Natural killer cell (primary cell): ENCODE data around the gene PKHD1. TPM values are rescaled to one million over a fixed set of nuclear protein-coding genes. Genes with fewer than 3 reads are reported as not detected.

Source experiments
- ATAC-seq, 3 donors: fragments of 150-1000 bp in 2 of 3; fragments of 200-7000 bp in 1 of 3; cut with Tn5 transposase; 1 replicate in 1 of 3; 2 replicates in 2 of 3; pipeline ENCODE4 v1.10.0; 2021; ENCODE audit warnings: mild to moderate bottlenecking in 2 of 3, moderate library complexity in 2 of 3
- DNase-seq, 2 donors: peaks; one replicate each; pipeline versions ENCODE4 v3.0.0 to v3.0.0-alpha.2; 2013 to 2021; ENCODE audit warnings: mixed read lengths in 1 of 2
- H3K27ac ChIP-seq: one replicate; pipeline ENCODE4 v1.5.1; 2013; ENCODE audit warnings: mild to moderate bottlenecking, low read length
- H3K27me3 ChIP-seq: one replicate; pipeline ENCODE4 v1.6.1; 2013; ENCODE audit warnings: low read length; ENCODE audit not compliant: control insufficient read depth, insufficient read depth
- H3K36me3 ChIP-seq: one replicate; pipeline ENCODE4 v1.6.1; 2013; ENCODE audit warnings: low read length; ENCODE audit not compliant: control insufficient read depth, insufficient read depth
- H3K4me1 ChIP-seq: one replicate; pipeline ENCODE4 v1.6.1; 2013; ENCODE audit warnings: low read length; ENCODE audit not compliant: control insufficient read depth, insufficient read depth
- H3K4me3 ChIP-seq: one replicate; pipeline ENCODE4 v1.5.1; 2013; ENCODE audit warnings: low read length
- H3K9me3 ChIP-seq: one replicate; pipeline ENCODE4 v1.6.1; 2013; ENCODE audit warnings: low read length; ENCODE audit not compliant: control insufficient read depth, insufficient read depth
- H3K27ac Mint-ChIP-seq, 2 donors: one replicate each; pipeline ENCODE4 v1.8.0; 2022; ENCODE audit warnings: mild to moderate bottlenecking in 2 of 2, mixed read lengths in 2 of 2, moderate library complexity in 1 of 2
- H3K27me3 Mint-ChIP-seq, 2 donors: one replicate each; pipeline ENCODE4 v1.8.0; 2022; ENCODE audit warnings: low read depth in 2 of 2, mixed read lengths in 2 of 2
- H3K36me3 Mint-ChIP-seq: one replicate; pipeline ENCODE4 v1.8.0; 2022; ENCODE audit warnings: mixed read lengths
- H3K4me1 Mint-ChIP-seq, 2 donors: one replicate each; pipeline ENCODE4 v1.8.0; 2022; ENCODE audit warnings: mixed read lengths in 2 of 2
- H3K4me3 Mint-ChIP-seq: one replicate; pipeline ENCODE4 v1.8.0; 2022; ENCODE audit warnings: mild to moderate bottlenecking, moderate library complexity, mixed read lengths
- H3K9me3 Mint-ChIP-seq, 2 donors: one replicate each; pipeline ENCODE4 v1.8.0; 2022; ENCODE audit warnings: mixed read lengths in 2 of 2
- WGBS: methylation state at CpG from one replicate; pipeline ENCODE4 v1.1.7; 2013; ENCODE audit warnings: missing lambda C conversion rate; ENCODE audit not compliant: insufficient coverage; 5-methylcytosine and 5-hydroxymethylcytosine counted together
- intact Hi-C: fragments of 100-400 bp; cut with micrococcal nuclease; formaldehyde crosslinking; loops from one replicate; pipeline ENCODE4 v1.14.2; 2022
- total RNA-seq, 4 donors: library from RNA; stranded (reverse); fragments of 120-200 nt in 1 of 4; gene quantifications; one replicate each; pipeline versions ENCODE4 v1.2.3 to v1.2.4, GENCODE V29; 2013 to 2022
- TF ChIP-seq, protein P1 (sequence below): fragments of 200-600 bp; IDR thresholded peaks from one replicate; pipeline ENCODE4 v1.8.0; 2022; ENCODE audit warnings: antibody characterized with exemption

PKHD1 gene
- total RNA-seq, 3 donors from 2014 or later (not counting 1 experiment from before 2014, with no cell fraction given): not detected

DNA sequence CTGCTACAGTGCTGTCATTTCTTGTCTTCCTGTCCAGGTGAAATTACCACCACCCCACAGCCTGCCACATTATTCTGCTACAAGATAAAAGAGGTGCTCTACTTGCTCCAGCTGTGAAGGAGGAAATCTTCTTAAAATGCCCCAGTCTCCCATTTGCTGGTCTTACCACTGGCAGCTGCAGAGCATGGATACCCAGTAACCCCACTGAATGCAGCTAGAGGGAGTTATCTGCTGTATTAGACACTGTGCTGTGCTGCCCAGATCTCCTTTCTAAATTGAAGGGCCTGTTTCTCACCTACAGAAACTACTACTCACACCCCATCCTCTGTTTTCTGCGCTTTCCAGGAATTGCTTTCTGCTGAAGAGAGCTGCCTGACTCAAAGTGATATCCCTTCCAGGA lies 517.8 kb downstream of the PKHD1 start:
- no peaks in the 10 kb centered on the region for H3K27me3 Mint-ChIP-seq
- intact Hi-C loops: no loop called here
- TF ChIP-seq, protein P1, sequence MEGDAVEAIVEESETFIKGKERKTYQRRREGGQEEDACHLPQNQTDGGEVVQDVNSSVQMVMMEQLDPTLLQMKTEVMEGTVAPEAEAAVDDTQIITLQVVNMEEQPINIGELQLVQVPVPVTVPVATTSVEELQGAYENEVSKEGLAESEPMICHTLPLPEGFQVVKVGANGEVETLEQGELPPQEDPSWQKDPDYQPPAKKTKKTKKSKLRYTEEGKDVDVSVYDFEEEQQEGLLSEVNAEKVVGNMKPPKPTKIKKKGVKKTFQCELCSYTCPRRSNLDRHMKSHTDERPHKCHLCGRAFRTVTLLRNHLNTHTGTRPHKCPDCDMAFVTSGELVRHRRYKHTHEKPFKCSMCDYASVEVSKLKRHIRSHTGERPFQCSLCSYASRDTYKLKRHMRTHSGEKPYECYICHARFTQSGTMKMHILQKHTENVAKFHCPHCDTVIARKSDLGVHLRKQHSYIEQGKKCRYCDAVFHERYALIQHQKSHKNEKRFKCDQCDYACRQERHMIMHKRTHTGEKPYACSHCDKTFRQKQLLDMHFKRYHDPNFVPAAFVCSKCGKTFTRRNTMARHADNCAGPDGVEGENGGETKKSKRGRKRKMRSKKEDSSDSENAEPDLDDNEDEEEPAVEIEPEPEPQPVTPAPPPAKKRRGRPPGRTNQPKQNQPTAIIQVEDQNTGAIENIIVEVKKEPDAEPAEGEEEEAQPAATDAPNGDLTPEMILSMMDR: no peak
- H3K27me3 ChIP-seq: no peaks in the 10 kb centered on the region
- no peaks in the 10 kb centered on the region for H3K36me3 Mint-ChIP-seq
- H3K27ac Mint-ChIP-seq: no peak overlapping the region
- no peaks in the 10 kb centered on the region for H3K4me1 Mint-ChIP-seq
- no peak overlapping the region for H3K4me3 ChIP-seq
- H3K9me3 ChIP-seq: peaks cover 2% of the 10 kb centered on the region
- no peaks in the 10 kb centered on the region for H3K4me1 ChIP-seq
- no peak overlapping the region for H3K4me3 Mint-ChIP-seq
- H3K36me3 ChIP-seq: no peaks in the 10 kb centered on the region
- no peaks in the 10 kb centered on the region for H3K9me3 Mint-ChIP-seq
- 72% methylated on average over 1 of the region's 1 CpG for WGBS
- DNase-seq (no peak), ATAC-seq (no peak)
- no peak overlapping the region for H3K27ac ChIP-seq

DNA sequence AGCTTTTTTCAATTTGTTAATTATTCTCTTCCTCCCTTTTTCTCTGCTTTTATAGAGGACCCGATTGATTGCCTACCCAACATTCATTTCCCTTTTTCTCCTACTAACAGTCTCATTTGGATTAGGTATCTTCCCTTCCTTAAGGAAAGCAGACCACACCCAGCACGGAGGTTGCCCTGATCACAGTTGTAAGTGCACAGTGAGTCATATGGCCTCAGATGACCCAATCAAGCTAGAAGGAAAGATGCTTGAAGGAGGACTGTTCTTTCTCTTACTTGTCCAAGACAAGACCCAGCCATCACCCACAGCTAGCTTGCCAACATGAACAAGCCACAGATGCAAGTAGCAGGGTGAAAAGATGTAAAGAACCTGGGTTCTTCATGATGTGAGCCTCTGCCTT lies 518.6 kb downstream of the PKHD1 start:
- Histone ChIP-seq H3K36me3 (no peaks in the 10 kb centered on the region), H3K4me1 (no peaks in the 10 kb centered on the region), H3K27ac (no peak overlapping the region), H3K27me3 (no peaks in the 10 kb centered on the region), H3K9me3 (peaks cover 2% of the 10 kb centered on the region), H3K4me3 (no peak overlapping the region)
- H3K27me3 Mint-ChIP-seq: no peaks in the 10 kb centered on the region
- no peaks in the 10 kb centered on the region for H3K9me3 Mint-ChIP-seq
- intact Hi-C loops: no loop called here
- no peak overlapping the region for H3K4me3 Mint-ChIP-seq
- no peak for ATAC-seq
- no peaks in the 10 kb centered on the region for H3K36me3 Mint-ChIP-seq
- H3K4me1 Mint-ChIP-seq: no peaks in the 10 kb centered on the region
- 73% methylated on average over 2 of the region's 2 CpGs for WGBS
- H3K27ac Mint-ChIP-seq: no peak overlapping the region
- TF ChIP-seq, protein P1: no peak
- DNase-seq: no peak

DNA sequence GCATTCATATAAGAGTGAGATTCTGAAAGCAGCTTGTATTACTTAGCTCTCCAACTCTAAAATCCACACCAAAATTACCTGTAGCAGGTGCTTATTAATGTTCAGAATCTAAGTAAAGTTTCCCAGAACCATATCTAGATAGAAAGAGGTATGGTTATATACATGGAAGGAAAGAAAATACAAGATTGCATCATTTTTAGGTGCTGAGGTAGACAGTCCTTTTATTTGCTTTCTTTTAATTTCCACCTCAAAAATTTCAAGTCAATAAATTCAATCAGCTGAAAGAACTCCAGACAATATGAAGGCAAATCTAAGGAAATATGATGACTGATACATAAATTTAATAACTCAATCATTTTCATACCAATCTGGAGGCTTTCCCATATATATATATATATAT lies 521.9 kb downstream of the PKHD1 start:
- no peaks in the 10 kb centered on the region for H3K27me3 ChIP-seq
- peaks cover 7 to 8% of the 10 kb centered on the region in 2 donors for H3K9me3 Mint-ChIP-seq
- H3K36me3 Mint-ChIP-seq: no peaks in the 10 kb centered on the region
- H3K36me3 ChIP-seq: no peaks in the 10 kb centered on the region
- no peaks in the 10 kb centered on the region for H3K4me1 Mint-ChIP-seq
- DNase-seq (no peak), ATAC-seq (no peak)
- H3K4me3 Mint-ChIP-seq: no peak overlapping the region
- no peak overlapping the region for H3K4me3 ChIP-seq
- H3K27me3 Mint-ChIP-seq: no peaks in the 10 kb centered on the region
- no peaks in the 10 kb centered on the region for H3K9me3 ChIP-seq
- no peak overlapping the region for H3K27ac Mint-ChIP-seq
- H3K4me1 ChIP-seq: no peaks in the 10 kb centered on the region
- intact Hi-C loops: no loop called here
- TF ChIP-seq, protein P1: no peak
- no peak overlapping the region for H3K27ac ChIP-seq

Other genes with a start within 250 kb of the PKHD1 start
- gene IL17A, start 98.8 kb upstream of the PKHD1 start, total RNA-seq: not detected
- not detected for gene IL17F, start 156.9 kb upstream of the PKHD1 start, total RNA-seq
- gene MCM3, start 197.1 kb upstream of the PKHD1 start, total RNA-seq: 10 to 100 TPM; 26.4 to 46.2 (median 31.5) TPM